ENCODE measurements around the gene DLX6.

Gene DLX6

GRCh38 chr7:97011104-97011503, 5.8 kb downstream of the DLX6 start:
- no peak for DNase-seq (ENCODE audit: low read depth in 2 of 2)

- no peak for DNase-seq (ENCODE audit: low read depth in 2 of 2)
These were observed 6.4 kb downstream of the DLX6 start for GRCh38 chr7:97011536-97012364.

GRCh38 chr7:97012365-97013133, 7.2 kb downstream of the DLX6 start:
- DNase-seq (ENCODE audit: low read depth in 2 of 2): no peak

- no peak for DNase-seq (ENCODE audit: low read depth in 2 of 2)
These were observed 7.9 kb downstream of the DLX6 start for GRCh38 chr7:97013134-97013844.

GRCh38 chr7:97013845-97014134, 8.4 kb downstream of the DLX6 start:
- DNase-seq (ENCODE audit: low read depth in 2 of 2): no peak

GRCh38 chr7:97014145-97014750, 8.9 kb downstream of the DLX6 start:
- no peak for DNase-seq (ENCODE audit: low read depth in 2 of 2)

GRCh38 chr7:97015279-97015678, 9.9 kb downstream of the DLX6 start:
- no peak for DNase-seq (ENCODE audit: low read depth in 2 of 2)

GRCh38 chr7:97015756-97016380, 10.5 kb downstream of the DLX6 start:
- no peak for DNase-seq (ENCODE audit: low read depth in 2 of 2)

GRCh38 chr7:97016381-97017191, 11.2 kb downstream of the DLX6 start:
- DNase-seq (ENCODE audit: low read depth in 2 of 2): no peak

- DNase-seq (ENCODE audit: low read depth in 2 of 2): no peak
These were observed 12.1 kb downstream of the DLX6 start for GRCh38 chr7:97017192-97018125.

- no peak for DNase-seq (ENCODE audit: low read depth in 2 of 2)
These were observed 12.8 kb downstream of the DLX6 start for GRCh38 chr7:97018126-97018601.

GRCh38 chr7:97018791-97019531, 13.6 kb downstream of the DLX6 start:
- DNase-seq (ENCODE audit: low read depth in 2 of 2): no peak

GRCh38 chr7:97019710-97020225, 14.4 kb downstream of the DLX6 start:
- DNase-seq (ENCODE audit: low read depth in 2 of 2): no peak

GRCh38 chr7:97020601-97020995, 15.2 kb downstream of the DLX6 start:
- no peak for DNase-seq (ENCODE audit: low read depth in 2 of 2)

GRCh38 chr7:97020996-97021746, 15.8 kb downstream of the DLX6 start:
- DNase-seq (ENCODE audit: low read depth in 2 of 2): no peak

- no peak for DNase-seq (ENCODE audit: low read depth in 2 of 2)
These were observed 16.6 kb downstream of the DLX6 start for GRCh38 chr7:97021747-97022490.
